Measurements from ENCODE around the gene HDAC4. TPM values are rescaled to one million over a fixed set of nuclear protein-coding genes. Genes with fewer than 3 reads are reported as not detected.

Gene HDAC4
- total RNA-seq, 5 donors from 2014 or later (not counting 1 experiment from before 2014, with no cell fraction given) = 44.8 to 80.2 (median 60.9) TPM

GRCh38 chr2:239079671-239080294, 321.0 kb downstream of the HDAC4 start:
- Mint-ChIP-seq H3K4me1 (no peaks in the 10 kb centered on the region), H3K27ac (no peak overlapping the region), H3K27me3 (no peaks in the 10 kb centered on the region), H3K36me3 (peaks cover 49% of the 10 kb centered on the region), H3K4me3 (no peak overlapping the region), H3K9me3 (no peaks in the 10 kb centered on the region)
- no peak overlapping the region for H3K4me3 ChIP-seq (ENCODE audit: control insufficient read depth in 1 of 2, extremely low read depth in 1 of 2, low read length in 1 of 2)
- WGBS (ENCODE audit: insufficient coverage) = 92% methylated on average over 13 of the region's 16 CpGs
- POLR2A ChIA-PET = interaction anchor here in 1 of 2 donors (0.6 kb wide), 1 partner anchor 10 kb away, joined by 4 read pairs; no protein-coding TSS in a partner anchor
- peaks cover 18 to 77% of the 10 kb centered on the region in 2 donors for H3K36me3 ChIP-seq (ENCODE audit: control insufficient read depth in 2 of 2, extremely low read depth in 1 of 2, insufficient read depth in 1 of 2, low read length in 1 of 2)
- no peaks in the 10 kb centered on the region for H3K9me3 ChIP-seq
- no peaks in the 10 kb centered on the region for H3K4me1 ChIP-seq (ENCODE audit: control insufficient read depth in 1 of 2, extremely low read depth in 1 of 2, insufficient read depth in 2 of 2, low read length in 2 of 2)
- CTCF ChIA-PET = no interaction called here
- no peak for DNase-seq
- H3K27ac ChIP-seq (ENCODE audit: low read length) = no peak overlapping the region
- no peak for ATAC-seq (replicated peaks in 1 of 4)
- H3K27me3 ChIP-seq (replicated peaks in 1 of 2; ENCODE audit: control insufficient read depth in 2 of 2, extremely low read depth in 1 of 2, insufficient read depth in 2 of 2, low read length in 1 of 2) = no peaks in the 10 kb centered on the region

GRCh38 chr2:239078128-239078924, 322.5 kb downstream of the HDAC4 start:
- H3K9me3 Mint-ChIP-seq = no peaks in the 10 kb centered on the region
- peaks cover 23 to 79% of the 10 kb centered on the region in 2 donors for H3K36me3 ChIP-seq (ENCODE audit: control insufficient read depth in 2 of 2, extremely low read depth in 1 of 2, insufficient read depth in 1 of 2, low read length in 1 of 2)
- no peaks in the 10 kb centered on the region for H3K27me3 ChIP-seq (replicated peaks in 1 of 2; ENCODE audit: control insufficient read depth in 2 of 2, extremely low read depth in 1 of 2, insufficient read depth in 2 of 2, low read length in 1 of 2)
- no peaks in the 10 kb centered on the region for H3K4me1 ChIP-seq (ENCODE audit: control insufficient read depth in 1 of 2, extremely low read depth in 1 of 2, insufficient read depth in 2 of 2, low read length in 2 of 2)
- WGBS (ENCODE audit: insufficient coverage) = 95% methylated on average over 14 of the region's 25 CpGs
- H3K27me3 Mint-ChIP-seq = no peaks in the 10 kb centered on the region
- no peaks in the 10 kb centered on the region for H3K4me1 Mint-ChIP-seq
- no peaks in the 10 kb centered on the region for H3K9me3 ChIP-seq
- no peak for ATAC-seq (replicated peaks in 1 of 4)
- no peak overlapping the region for H3K27ac ChIP-seq (ENCODE audit: low read length)
- CTCF ChIA-PET = no interaction called here
- POLR2A ChIA-PET = no interaction called here
- H3K36me3 Mint-ChIP-seq = peaks cover 52% of the 10 kb centered on the region
- H3K4me3 Mint-ChIP-seq = no peak overlapping the region
- no peak for DNase-seq
- no peak overlapping the region for H3K27ac Mint-ChIP-seq
- no peak overlapping the region for H3K4me3 ChIP-seq (ENCODE audit: control insufficient read depth in 1 of 2, extremely low read depth in 1 of 2, low read length in 1 of 2)

DNA sequence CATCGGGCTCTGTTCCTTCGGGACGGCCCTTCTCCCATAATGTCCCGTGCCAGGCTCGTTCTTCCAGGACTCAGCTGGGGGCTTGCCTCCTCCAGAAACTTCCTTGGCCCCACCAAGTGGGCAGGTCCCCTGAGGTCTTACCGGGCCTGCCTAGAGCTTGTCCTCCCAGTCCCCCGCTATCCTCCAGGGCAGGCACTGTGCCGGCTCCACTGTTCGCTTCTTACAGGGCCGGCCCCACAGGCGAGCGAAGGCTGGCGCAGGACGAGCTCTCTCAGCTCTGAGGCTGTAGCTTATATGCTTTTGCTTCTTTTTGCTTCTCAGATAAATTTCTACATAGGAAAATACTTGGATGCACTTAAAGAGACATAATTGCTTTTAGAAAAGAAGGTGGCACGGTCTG, 323.6 kb downstream of the HDAC4 start:
- DNase-seq = no peak
- ChIA-PET CTCF (no interaction called here), POLR2A (no interaction called here)
- no peaks in the 10 kb centered on the region for H3K9me3 ChIP-seq
- Mint-ChIP-seq H3K4me1 (no peaks in the 10 kb centered on the region), H3K9me3 (no peaks in the 10 kb centered on the region), H3K27me3 (no peaks in the 10 kb centered on the region), H3K36me3 (peaks cover 57% of the 10 kb centered on the region), H3K27ac (no peak overlapping the region), H3K4me3 (no peak overlapping the region)
- ATAC-seq (replicated peaks in 1 of 4) = no peak
- 93% methylated on average over 8 of the region's 15 CpGs for WGBS (ENCODE audit: insufficient coverage)
- no peaks in the 10 kb centered on the region for H3K27me3 ChIP-seq (replicated peaks in 1 of 2; ENCODE audit: control insufficient read depth in 2 of 2, extremely low read depth in 1 of 2, insufficient read depth in 2 of 2, low read length in 1 of 2)
- no peak overlapping the region for H3K27ac ChIP-seq (ENCODE audit: low read length)
- no peak overlapping the region for H3K4me3 ChIP-seq (ENCODE audit: control insufficient read depth in 1 of 2, extremely low read depth in 1 of 2, low read length in 1 of 2)
- H3K4me1 ChIP-seq (ENCODE audit: control insufficient read depth in 1 of 2, extremely low read depth in 1 of 2, insufficient read depth in 2 of 2, low read length in 2 of 2) = no peaks in the 10 kb centered on the region
- H3K36me3 ChIP-seq (ENCODE audit: control insufficient read depth in 2 of 2, extremely low read depth in 1 of 2, insufficient read depth in 1 of 2, low read length in 1 of 2) = peaks cover 28 to 79% of the 10 kb centered on the region in 2 donors

GRCh38 chr2:239075918-239076758, 324.7 kb downstream of the HDAC4 start:
- Mint-ChIP-seq H3K36me3 (peaks cover 62% of the 10 kb centered on the region), H3K27ac (no peak overlapping the region), H3K27me3 (no peaks in the 10 kb centered on the region), H3K4me1 (no peaks in the 10 kb centered on the region), H3K4me3 (no peak overlapping the region), H3K9me3 (no peaks in the 10 kb centered on the region)
- no peaks in the 10 kb centered on the region for H3K27me3 ChIP-seq (replicated peaks in 1 of 2; ENCODE audit: control insufficient read depth in 2 of 2, extremely low read depth in 1 of 2, insufficient read depth in 2 of 2, low read length in 1 of 2)
- H3K4me1 ChIP-seq (ENCODE audit: control insufficient read depth in 1 of 2, extremely low read depth in 1 of 2, insufficient read depth in 2 of 2, low read length in 2 of 2) = no peaks in the 10 kb centered on the region
- peaks cover 26 to 80% of the 10 kb centered on the region in 2 donors for H3K36me3 ChIP-seq (ENCODE audit: control insufficient read depth in 2 of 2, extremely low read depth in 1 of 2, insufficient read depth in 1 of 2, low read length in 1 of 2)
- POLR2A ChIA-PET = no interaction called here
- DNase-seq (no peak), ATAC-seq (replicated peaks in 1 of 4) (no peak)
- H3K27ac ChIP-seq (ENCODE audit: low read length) = no peak overlapping the region
- H3K4me3 ChIP-seq (ENCODE audit: control insufficient read depth in 1 of 2, extremely low read depth in 1 of 2, low read length in 1 of 2) = no peak overlapping the region
- H3K9me3 ChIP-seq = no peaks in the 10 kb centered on the region
- 96% methylated on average over 27 of the region's 27 CpGs for WGBS (ENCODE audit: insufficient coverage)
- CTCF ChIA-PET = no interaction called here

- Histone ChIP-seq H3K36me3 (ENCODE audit: control insufficient read depth in 2 of 2, extremely low read depth in 1 of 2, insufficient read depth in 1 of 2, low read length in 1 of 2) (peaks cover 16 to 62% of the 10 kb centered on the region in 2 donors), H3K4me3 (ENCODE audit: control insufficient read depth in 1 of 2, extremely low read depth in 1 of 2, low read length in 1 of 2) (no peak overlapping the region), H3K27me3 (replicated peaks in 1 of 2; ENCODE audit: control insufficient read depth in 2 of 2, extremely low read depth in 1 of 2, insufficient read depth in 2 of 2, low read length in 1 of 2) (no peaks in the 10 kb centered on the region), H3K27ac (ENCODE audit: low read length) (no peak overlapping the region), H3K9me3 (no peaks in the 10 kb centered on the region), H3K4me1 (ENCODE audit: control insufficient read depth in 1 of 2, extremely low read depth in 1 of 2, insufficient read depth in 2 of 2, low read length in 2 of 2) (no peaks in the 10 kb centered on the region)
- Mint-ChIP-seq H3K4me1 (no peaks in the 10 kb centered on the region), H3K4me3 (no peak overlapping the region), H3K27me3 (no peaks in the 10 kb centered on the region), H3K36me3 (peaks cover 54% of the 10 kb centered on the region), H3K27ac (no peak overlapping the region), H3K9me3 (no peaks in the 10 kb centered on the region)
- ATAC-seq (replicated peaks in 1 of 4) (no peak), DNase-seq (no peak)
- over 99% methylated on average over 9 of the region's 18 CpGs for WGBS (ENCODE audit: insufficient coverage)
- POLR2A ChIA-PET = no interaction called here
- CTCF ChIA-PET = no interaction called here
These were observed 326.9 kb downstream of the HDAC4 start for GRCh38 chr2:239073745-239074530.

DNA sequence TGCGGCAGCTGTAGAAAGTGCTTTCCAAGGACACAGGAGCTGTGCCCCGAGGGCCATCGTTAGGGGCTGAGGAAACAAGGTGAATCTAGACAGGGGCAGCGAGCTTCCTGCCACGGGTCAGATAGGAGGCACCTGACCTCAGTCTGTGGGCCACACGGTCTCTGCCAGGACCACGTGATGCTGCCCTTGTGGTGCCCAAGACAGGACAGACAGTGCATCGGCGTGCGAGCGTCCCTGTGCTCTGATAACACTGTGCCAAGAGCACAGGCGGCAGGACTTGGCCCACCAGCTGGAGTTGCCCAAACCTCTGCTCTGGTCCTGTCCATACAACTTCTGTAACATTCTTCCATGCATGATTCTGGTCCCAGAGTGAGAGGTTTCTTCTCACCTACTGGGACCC, 327.6 kb downstream of the HDAC4 start:
- no peaks in the 10 kb centered on the region for H3K27me3 Mint-ChIP-seq
- H3K27ac ChIP-seq (ENCODE audit: low read length) = no peak overlapping the region
- peaks cover 54% of the 10 kb centered on the region for H3K36me3 Mint-ChIP-seq
- ATAC-seq (replicated peaks in 1 of 4) (no peak), DNase-seq (no peak)
- H3K9me3 Mint-ChIP-seq = no peaks in the 10 kb centered on the region
- WGBS (ENCODE audit: insufficient coverage) = 86% methylated on average over 6 of the region's 12 CpGs
- no peaks in the 10 kb centered on the region for H3K4me1 ChIP-seq (ENCODE audit: control insufficient read depth in 1 of 2, extremely low read depth in 1 of 2, insufficient read depth in 2 of 2, low read length in 2 of 2)
- H3K27me3 ChIP-seq (replicated peaks in 1 of 2; ENCODE audit: control insufficient read depth in 2 of 2, extremely low read depth in 1 of 2, insufficient read depth in 2 of 2, low read length in 1 of 2) = no peaks in the 10 kb centered on the region
- no peak overlapping the region for H3K27ac Mint-ChIP-seq
- no peak overlapping the region for H3K4me3 ChIP-seq (ENCODE audit: control insufficient read depth in 1 of 2, extremely low read depth in 1 of 2, low read length in 1 of 2)
- ChIA-PET CTCF (no interaction called here), POLR2A (no interaction called here)
- H3K36me3 ChIP-seq (ENCODE audit: control insufficient read depth in 2 of 2, extremely low read depth in 1 of 2, insufficient read depth in 1 of 2, low read length in 1 of 2) = peaks cover 16 to 57% of the 10 kb centered on the region in 2 donors
- H3K4me1 Mint-ChIP-seq = no peaks in the 10 kb centered on the region
- H3K9me3 ChIP-seq = no peaks in the 10 kb centered on the region
- H3K4me3 Mint-ChIP-seq = no peak overlapping the region

Data from T-cell (primary cell).